Kidney (tissue), 14 donors: ENCODE measurements around the gene RAPGEF5. TPM values are rescaled to one million over a fixed set of nuclear protein-coding genes. Genes with fewer than 3 reads are reported as not detected.
A peak's percentile ranks its signal among the peaks of the same experiment; 100 is the strongest.

Experiments used
- DNase-seq, 5 donors: peaks; one replicate each; pipeline ENCODE4 v3.0.0-alpha.2; 2013 to 2020
- FAIRE-seq: peaks from 2 replicates; lab custom pipeline; 2012; peaks lifted over from hg19 to GRCh38; lab: Jason Lieb, UNC
- H3K27ac ChIP-seq, 2 donors: one replicate each; pipeline ENCODE4 v1.7.0; 2013; ENCODE audit warnings: low read depth in 2 of 2, low read length in 2 of 2, inconsistent platforms in 1 of 2
- H3K27me3 ChIP-seq: one replicate; pipeline ENCODE4 v1.7.1; 2013; ENCODE audit warnings: low read length, inconsistent platforms; ENCODE audit not compliant: control insufficient read depth, insufficient read depth
- H3K36me3 ChIP-seq, 3 donors: one replicate each; pipeline versions ENCODE4 v1.7.0 to v1.7.1; 2013; ENCODE audit warnings: low read length in 3 of 3, control low read depth in 1 of 3, inconsistent platforms in 1 of 3; ENCODE audit not compliant: insufficient read depth in 3 of 3, control insufficient read depth in 2 of 3
- H3K4me1 ChIP-seq, 3 donors: one replicate each; pipeline versions ENCODE4 v1.7.0 to v1.7.1; 2013; ENCODE audit warnings: low read length in 3 of 3, inconsistent platforms in 1 of 3, low read depth in 1 of 3; ENCODE audit not compliant: control insufficient read depth in 2 of 3, insufficient read depth in 2 of 3
- H3K4me3 ChIP-seq, 3 donors: one replicate each; pipeline versions ENCODE4 v1.7.0 to v1.8.1; 2013; ENCODE audit warnings: low read length in 3 of 3, control low read depth in 1 of 3, inconsistent platforms in 1 of 3
- H3K9ac ChIP-seq, 3 donors: one replicate each; pipeline versions ENCODE4 v1.7.0 to v1.7.1; 2013; ENCODE audit warnings: low read length in 3 of 3, control low read depth in 1 of 3, inconsistent platforms in 1 of 3
- H3K9me3 ChIP-seq, 3 donors: one replicate each; pipeline versions ENCODE4 v1.7.0 to v1.7.1; 2013; ENCODE audit warnings: low read length in 3 of 3, control low read depth in 1 of 3, inconsistent platforms in 1 of 3; ENCODE audit not compliant: control insufficient read depth in 2 of 3, insufficient read depth in 1 of 3
- intact Hi-C: fragments of 100-400 bp; cut with DNase I; formaldehyde crosslinking; loops from one replicate; pipeline ENCODE4 v1.11.1; 2022
- polyA plus RNA-seq: library from polyadenylated mRNA; stranded (reverse); fragments of 350-450 nt; fragmentation: Illumina TruSeq; extraction: RNeasy Lipid Tissue Mini Kit (QIAGEN cat#74804); gene quantifications from one replicate; pipeline ENCODE4 v1.2.3, GENCODE V29; 2014; ENCODE audit warnings: low read depth, low replicate concordance; ENCODE audit not compliant: insufficient read depth
- total RNA-seq: library from RNA; stranded (reverse); fragmentation: NEBNext Ultra II Directional; extraction: Animal tissue kit (Norgen Biotek cat#: 25700); gene quantifications from one replicate; pipeline ENCODE4 v1.2.1, GENCODE V29; 2021
- TF ChIP-seq, protein P1 (sequence below): IDR thresholded peaks from 3 replicates; pipeline ENCODE4 v1.5.1; 2012; ENCODE audit warnings: mild to moderate bottlenecking, moderate library complexity, borderline replicate concordance; ENCODE audit not compliant: insufficient read depth; ENCODE audit errors: extremely low read depth
- donor health status: control.
- donor health status: control.
- donor health status: control.
- donor health status: control.
- donor health status: control.
- donor health status: DM: yes; HTN: yes; CAD: no.
- donor health status: Normal renal cell carcinoma (clear cell type).

Gene RAPGEF5
- total and polyA plus RNA-seq, 2 donors from 2014 or later = 3.9 to 67.8 TPM

DNA sequence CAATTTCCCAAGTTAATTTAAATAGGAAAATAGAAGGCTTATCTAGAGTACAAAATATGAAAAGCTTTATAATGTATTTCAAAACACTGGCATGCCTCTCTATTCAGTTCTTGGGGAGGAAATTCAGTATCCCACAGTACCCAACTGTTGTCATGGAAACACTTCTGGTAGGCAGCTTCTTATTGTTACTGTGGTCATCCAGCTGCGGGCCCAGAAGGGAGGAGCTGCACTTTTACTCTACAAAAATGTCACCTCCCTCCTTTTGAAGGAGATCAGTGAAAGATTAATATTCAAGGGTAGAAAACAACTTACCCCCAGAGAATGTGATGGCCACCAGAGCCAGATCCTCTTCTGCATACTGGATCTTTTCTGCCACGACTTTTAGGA lies 202.8 kb downstream of the RAPGEF5 start:
- DNase-seq (peak in 2 of 5 donors; percentile 34 to 43), FAIRE-seq (no peak)
- Histone ChIP-seq H3K4me1 (no peaks in the 10 kb centered on the region), H3K9me3 (no peaks in the 10 kb centered on the region), H3K36me3 (peaks cover under 1 to 5% (median 2%) of the 10 kb centered on the region in 3 donors), H3K27me3 (no peaks in the 10 kb centered on the region), H3K4me3 (no peak overlapping the region), H3K9ac (no peak overlapping the region), H3K27ac (no peak overlapping the region)
- TF ChIP-seq, protein P1, sequence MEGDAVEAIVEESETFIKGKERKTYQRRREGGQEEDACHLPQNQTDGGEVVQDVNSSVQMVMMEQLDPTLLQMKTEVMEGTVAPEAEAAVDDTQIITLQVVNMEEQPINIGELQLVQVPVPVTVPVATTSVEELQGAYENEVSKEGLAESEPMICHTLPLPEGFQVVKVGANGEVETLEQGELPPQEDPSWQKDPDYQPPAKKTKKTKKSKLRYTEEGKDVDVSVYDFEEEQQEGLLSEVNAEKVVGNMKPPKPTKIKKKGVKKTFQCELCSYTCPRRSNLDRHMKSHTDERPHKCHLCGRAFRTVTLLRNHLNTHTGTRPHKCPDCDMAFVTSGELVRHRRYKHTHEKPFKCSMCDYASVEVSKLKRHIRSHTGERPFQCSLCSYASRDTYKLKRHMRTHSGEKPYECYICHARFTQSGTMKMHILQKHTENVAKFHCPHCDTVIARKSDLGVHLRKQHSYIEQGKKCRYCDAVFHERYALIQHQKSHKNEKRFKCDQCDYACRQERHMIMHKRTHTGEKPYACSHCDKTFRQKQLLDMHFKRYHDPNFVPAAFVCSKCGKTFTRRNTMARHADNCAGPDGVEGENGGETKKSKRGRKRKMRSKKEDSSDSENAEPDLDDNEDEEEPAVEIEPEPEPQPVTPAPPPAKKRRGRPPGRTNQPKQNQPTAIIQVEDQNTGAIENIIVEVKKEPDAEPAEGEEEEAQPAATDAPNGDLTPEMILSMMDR = no peak
- intact Hi-C loops = no loop called here

DNA sequence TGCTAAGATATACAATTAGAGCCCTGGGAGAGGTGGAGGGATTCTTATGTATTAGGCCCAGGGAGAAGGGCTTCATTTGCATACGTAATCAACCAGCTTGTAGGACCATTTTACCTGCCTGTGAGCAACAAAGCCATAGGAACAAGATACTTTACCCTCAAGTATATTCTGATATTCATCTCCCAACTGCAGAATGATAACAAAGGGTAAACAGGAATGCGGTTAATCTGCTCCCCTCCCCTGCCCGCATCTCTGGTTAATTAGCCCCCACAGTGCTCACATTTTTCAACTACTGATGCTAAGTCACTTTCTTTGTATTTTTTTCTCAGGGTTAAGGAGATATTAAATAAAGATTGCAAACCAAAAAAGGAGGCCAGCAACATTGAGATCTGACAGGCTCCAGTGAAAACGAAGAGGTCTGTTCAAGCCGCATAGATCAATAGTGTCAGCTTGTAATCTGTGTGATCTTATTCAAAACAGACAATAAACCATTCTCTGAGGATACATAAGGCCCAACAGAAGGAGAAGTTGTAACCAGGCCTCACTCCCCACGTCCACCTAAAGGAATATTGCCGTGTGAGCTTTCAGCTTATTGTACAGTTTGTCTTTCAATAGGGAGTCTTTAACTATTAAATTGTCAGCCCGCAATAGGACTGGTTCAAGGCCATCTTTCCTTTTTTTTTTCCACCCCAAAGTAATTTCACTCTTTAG lies 203.4 kb downstream of the RAPGEF5 start:
- FAIRE-seq (no peak), DNase-seq (no peak)
- TF ChIP-seq, protein P1 = no peak
- Histone ChIP-seq H3K27ac (no peak overlapping the region), H3K4me3 (no peak overlapping the region), H3K4me1 (no peaks in the 10 kb centered on the region), H3K9ac (no peak overlapping the region), H3K27me3 (no peaks in the 10 kb centered on the region), H3K36me3 (peaks cover 2 to 5% (median 2%) of the 10 kb centered on the region in 3 donors), H3K9me3 (no peaks in the 10 kb centered on the region)
- intact Hi-C loops = no loop called here

- Histone ChIP-seq H3K9me3 (no peaks in the 10 kb centered on the region), H3K27me3 (no peaks in the 10 kb centered on the region), H3K9ac (no peak overlapping the region), H3K4me3 (no peak overlapping the region), H3K4me1 (no peaks in the 10 kb centered on the region), H3K36me3 (peaks cover 2 to 5% (median 2%) of the 10 kb centered on the region in 3 donors), H3K27ac (no peak overlapping the region)
- TF ChIP-seq, protein P1 = no peak
- FAIRE-seq (no peak), DNase-seq (no peak)
- intact Hi-C loops = no loop called here
These were observed 204.3 kb downstream of the RAPGEF5 start for GRCh38 chr7:22152690-22153089.
